Ascending aorta (tissue), 2 donors: ENCODE measurements around the gene SLC4A1AP. TPM values are rescaled to one million over a fixed set of nuclear protein-coding genes. Genes with fewer than 3 reads are reported as not detected.
A peak's percentile ranks its signal among the peaks of the same experiment; 100 is the strongest.

Experiments
- DNase-seq, 2 donors: peaks; one replicate each; pipeline ENCODE4 v3.0.0-alpha.2; 2019; ENCODE audit warnings: low spot score in 2 of 2
- H3K27ac ChIP-seq, 2 donors: fragments of 200-600 bp; sonication (generic); one replicate each; pipeline ENCODE4 v1.5.1; 2016 to 2017; ENCODE audit warnings: mild to moderate bottlenecking in 1 of 2
- H3K27me3 ChIP-seq: fragments of 200-600 bp; sonication (generic); one replicate; pipeline ENCODE4 v1.5.1; 2017
- H3K36me3 ChIP-seq, 2 donors: fragments of 200-600 bp; sonication (generic); one replicate each; pipeline ENCODE4 v1.5.1; 2016
- H3K4me1 ChIP-seq, 2 donors: fragments of 200-600 bp; sonication (generic); one replicate each; pipeline ENCODE4 v1.5.1; 2016 to 2017; ENCODE audit warnings: mild to moderate bottlenecking in 1 of 2
- H3K4me3 ChIP-seq, 2 donors: fragments of 200-600 bp; sonication (generic); one replicate each; pipeline ENCODE4 v1.5.1; 2016 to 2017; ENCODE audit warnings: mild to moderate bottlenecking in 1 of 2
- H3K9me3 ChIP-seq, 2 donors: fragments of 200-600 bp; sonication (generic); one replicate each; pipeline ENCODE4 v1.5.1; 2016
- intact Hi-C: fragments of 100-400 bp; cut with DNase I; formaldehyde crosslinking; loops from one replicate; pipeline ENCODE4 v1.15.1; 2023
- total RNA-seq: library from RNA; depleted of rRNA; stranded (reverse); fragments of >200 nt; gene quantifications from one replicate; pipeline ENCODE4 v1.1.0, GENCODE V29; 2016
- TF ChIP-seq, protein P1 (sequence below), 3 experiments: fragments of 200-600 bp in 2 of 3; fragments of 450-650 bp in 1 of 3; sonication (generic) in 2 of 3; IDR thresholded peaks; one replicate each; pipeline ENCODE4 v1.5.1; 2016 to 2019; ENCODE audit warnings: antibody characterized with exemption in 3 of 3, mild to moderate bottlenecking in 1 of 3, moderate library complexity in 1 of 3

The SLC4A1AP gene
- total RNA-seq, 1 donor from 2014 or later: 26.8 TPM

DNA sequence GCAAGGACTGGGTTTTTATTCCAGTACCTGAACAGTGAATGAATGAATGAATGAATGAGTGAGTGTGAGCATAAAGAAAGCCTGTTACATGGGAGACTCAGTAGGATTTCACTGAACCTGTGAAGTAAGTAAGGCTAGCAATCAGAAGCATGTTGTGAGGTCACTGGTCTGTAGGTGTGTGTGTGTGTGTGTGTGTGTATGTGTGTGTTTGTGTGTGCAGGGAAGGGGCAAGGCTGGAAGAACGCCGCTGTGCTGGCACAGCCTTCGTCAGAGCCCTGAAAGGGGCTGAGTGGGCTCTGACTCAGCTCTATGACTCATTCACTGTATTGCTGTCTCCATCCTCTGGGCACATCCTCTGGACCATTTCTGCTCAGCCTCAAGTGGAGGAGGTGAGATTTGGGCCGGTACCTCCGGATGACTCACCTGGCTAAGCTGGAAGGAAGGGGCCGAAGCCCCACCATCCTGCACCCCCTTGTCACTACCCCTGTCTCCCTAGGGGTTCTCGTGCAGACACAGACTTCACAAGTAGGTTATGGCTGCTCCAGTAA, 56.4 kb downstream of the SLC4A1AP start:
- peaks cover 29 to 51% of the 10 kb centered on the region in 2 donors for H3K4me1 ChIP-seq
- intact Hi-C loops: loop anchor here (1.0 to 5.0 kb wide), 6 partner anchors 13 to 677 kb away; partner anchors contain the start of genes BABAM2 and RBKS
- DNase-seq: peak; percentile 68 to 95

GRCh38 chr2:27721335-27721734, 57.6 kb downstream of the SLC4A1AP start:
- no peak for DNase-seq
- Histone ChIP-seq H3K27me3 (no peaks in the 10 kb centered on the region), H3K4me3 (no peak overlapping the region), H3K36me3 (no peaks in the 10 kb centered on the region), H3K27ac (peak overlapping the region; percentile 87 to 95), H3K9me3 (no peaks in the 10 kb centered on the region), H3K4me1 (peaks cover 26 to 53% of the 10 kb centered on the region in 2 donors)
- TF ChIP-seq, protein P1, sequence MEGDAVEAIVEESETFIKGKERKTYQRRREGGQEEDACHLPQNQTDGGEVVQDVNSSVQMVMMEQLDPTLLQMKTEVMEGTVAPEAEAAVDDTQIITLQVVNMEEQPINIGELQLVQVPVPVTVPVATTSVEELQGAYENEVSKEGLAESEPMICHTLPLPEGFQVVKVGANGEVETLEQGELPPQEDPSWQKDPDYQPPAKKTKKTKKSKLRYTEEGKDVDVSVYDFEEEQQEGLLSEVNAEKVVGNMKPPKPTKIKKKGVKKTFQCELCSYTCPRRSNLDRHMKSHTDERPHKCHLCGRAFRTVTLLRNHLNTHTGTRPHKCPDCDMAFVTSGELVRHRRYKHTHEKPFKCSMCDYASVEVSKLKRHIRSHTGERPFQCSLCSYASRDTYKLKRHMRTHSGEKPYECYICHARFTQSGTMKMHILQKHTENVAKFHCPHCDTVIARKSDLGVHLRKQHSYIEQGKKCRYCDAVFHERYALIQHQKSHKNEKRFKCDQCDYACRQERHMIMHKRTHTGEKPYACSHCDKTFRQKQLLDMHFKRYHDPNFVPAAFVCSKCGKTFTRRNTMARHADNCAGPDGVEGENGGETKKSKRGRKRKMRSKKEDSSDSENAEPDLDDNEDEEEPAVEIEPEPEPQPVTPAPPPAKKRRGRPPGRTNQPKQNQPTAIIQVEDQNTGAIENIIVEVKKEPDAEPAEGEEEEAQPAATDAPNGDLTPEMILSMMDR (IDR thresholded peaks at IDR 0.05): no peak
- intact Hi-C loops: loop anchor here (2.0 to 5.0 kb wide), 5 partner anchors 77 to 676 kb away; partner anchors contain the start of genes BABAM2 and RBKS

More for the DNA sequence above, 56.4 kb downstream of the SLC4A1AP start:
- TF ChIP-seq, protein P1 (IDR thresholded peaks at IDR 0.05): no peak
- H3K27ac ChIP-seq: peak overlapping the region; percentile 87 to 95
- H3K9me3 ChIP-seq: no peaks in the 10 kb centered on the region
- H3K27me3 ChIP-seq: no peaks in the 10 kb centered on the region
- H3K36me3 ChIP-seq: no peaks in the 10 kb centered on the region
- no peak overlapping the region for H3K4me3 ChIP-seq

GRCh38 chr2:27721884-27722485, 58.3 kb downstream of the SLC4A1AP start:
- intact Hi-C loops: loop anchor here (2.0 to 5.0 kb wide), 5 partner anchors 77 to 675 kb away; partner anchors contain the start of genes BABAM2 and RBKS
- Histone ChIP-seq H3K4me1 (peaks cover 21 to 47% of the 10 kb centered on the region in 2 donors), H3K27me3 (no peaks in the 10 kb centered on the region), H3K27ac (peak overlapping the region; percentile 87 to 95), H3K4me3 (no peak overlapping the region), H3K36me3 (no peaks in the 10 kb centered on the region), H3K9me3 (no peaks in the 10 kb centered on the region)
- TF ChIP-seq, protein P1 (IDR thresholded peaks at IDR 0.05): no peak
- DNase-seq: no peak

GRCh38 chr2:27723372-27724144, 59.9 kb downstream of the SLC4A1AP start:
- Histone ChIP-seq H3K4me1 (peaks cover 24 to 45% of the 10 kb centered on the region in 2 donors), H3K27ac (peak overlapping the region; percentile 87 to 95), H3K27me3 (no peaks in the 10 kb centered on the region), H3K36me3 (no peaks in the 10 kb centered on the region), H3K4me3 (no peak overlapping the region), H3K9me3 (no peaks in the 10 kb centered on the region)
- intact Hi-C loops: loop anchor here (5.0 kb wide), 4 partner anchors 99 to 674 kb away; partner anchors contain the start of genes BABAM2 and RBKS
- TF ChIP-seq, protein P1 (IDR thresholded peaks at IDR 0.05): peak; percentile 84 to 97 (median 90)
- peak in 1 of 2 donors; percentile 90 for DNase-seq

DNA sequence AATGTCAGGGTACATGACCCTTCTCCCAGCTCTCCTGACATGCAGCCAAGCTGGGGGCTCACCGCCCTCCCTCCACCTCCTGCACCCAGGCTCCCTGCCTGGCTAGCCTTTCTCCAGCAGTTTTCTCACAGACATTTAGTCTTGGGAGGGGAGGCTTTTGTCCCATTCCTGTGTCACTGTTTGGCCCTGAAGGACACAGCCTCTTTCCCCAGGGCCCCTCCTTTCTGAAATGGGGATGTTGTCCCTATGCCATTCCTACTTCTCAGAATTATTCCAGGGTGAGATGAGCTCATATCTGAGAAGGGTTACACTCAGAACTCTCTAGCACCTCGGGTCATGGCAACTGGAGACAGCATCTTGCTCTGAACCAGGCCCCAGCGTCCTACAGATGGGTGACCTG, 60.5 kb downstream of the SLC4A1AP start:
- peaks cover 24 to 42% of the 10 kb centered on the region in 2 donors for H3K4me1 ChIP-seq
- H3K36me3 ChIP-seq: no peaks in the 10 kb centered on the region
- no peaks in the 10 kb centered on the region for H3K27me3 ChIP-seq
- H3K4me3 ChIP-seq: no peak overlapping the region
- intact Hi-C loops: loop anchor here (5.0 kb wide), 4 partner anchors 98 to 673 kb away; partner anchors contain the start of genes BABAM2 and RBKS
- peak overlapping the region; percentile 87 to 95 for H3K27ac ChIP-seq
- no peak for DNase-seq
- H3K9me3 ChIP-seq: no peaks in the 10 kb centered on the region
- TF ChIP-seq, protein P1 (IDR thresholded peaks at IDR 0.05): no peak
